HG02571 (cell line): ENCODE data around the gene TNFRSF17.
"Not testable (repeated sequence)": the region's sequence is repeated elsewhere in the genome, so short reads cannot be mapped to it uniquely, and the experiment has no call there.

Experiments
- ATAC-seq: cut with Tn5 transposase; IDR thresholded peaks from one replicate; pipeline ENCODE4 v1.9.1; 2021; ENCODE audit warnings: mild to moderate bottlenecking, moderate library complexity; ENCODE audit not compliant: unreplicated experiment

TNFRSF17 gene

DNA sequence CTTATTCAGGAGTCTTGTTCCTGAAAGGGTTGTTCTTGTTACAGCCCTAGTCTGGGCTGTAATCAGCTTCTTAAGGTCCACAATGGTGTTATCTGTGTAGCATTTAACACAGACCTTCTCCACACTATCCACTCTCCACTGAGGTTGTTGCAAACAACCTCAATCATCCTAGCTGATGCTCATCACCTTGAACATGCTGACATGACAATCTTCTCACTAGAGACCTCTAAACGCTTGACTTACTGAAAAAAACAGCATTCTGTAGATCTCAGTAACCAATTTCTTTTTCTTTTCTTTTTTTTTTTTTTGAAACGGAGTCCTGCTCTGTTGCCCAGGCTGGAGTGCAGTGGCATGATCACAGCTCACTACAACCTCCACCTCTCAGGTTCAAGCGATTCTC is 3.6 kb downstream of the TNFRSF17 start:
- no peak for ATAC-seq

DNA sequence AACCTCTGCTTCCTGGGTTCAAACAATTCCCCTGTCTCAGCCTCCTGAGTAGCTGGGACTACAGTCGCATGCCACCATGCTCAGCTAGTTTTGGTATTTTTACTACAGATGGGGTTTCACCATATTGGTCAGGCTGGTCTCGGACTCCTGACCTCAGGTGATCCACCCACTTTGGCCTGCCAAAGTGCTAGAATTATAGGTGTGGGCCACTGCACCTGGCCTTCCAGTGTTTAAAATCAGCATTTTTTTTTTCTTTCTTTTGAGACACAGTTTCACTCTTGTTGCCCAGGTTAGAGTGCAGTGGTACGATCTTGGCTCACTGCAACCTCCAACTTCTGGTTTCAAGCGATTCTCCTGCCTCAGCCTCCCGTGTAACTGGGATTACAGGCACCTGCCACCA is 5.3 kb downstream of the TNFRSF17 start:
- not testable (repeated sequence) for ATAC-seq

DNA sequence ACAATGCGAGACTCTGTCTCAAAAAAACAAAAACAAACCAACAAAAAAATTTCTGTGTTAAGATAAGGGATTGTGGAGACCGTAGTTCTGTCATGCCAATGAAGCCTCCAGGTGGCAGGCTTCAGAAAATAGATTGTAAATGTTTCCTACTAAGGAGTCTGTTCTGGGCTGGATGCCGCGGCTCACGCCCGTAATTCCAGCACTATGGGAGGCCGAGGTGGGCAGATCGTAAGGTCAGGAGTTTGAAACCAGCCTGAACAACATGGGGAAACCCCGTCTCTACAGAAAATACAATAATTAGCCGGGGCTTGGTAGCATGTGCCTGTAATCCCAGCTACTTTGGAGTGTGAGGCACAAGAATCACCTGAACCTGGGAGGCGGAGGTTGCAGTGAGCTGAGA is 7.1 kb downstream of the TNFRSF17 start:
- no peak for ATAC-seq

DNA sequence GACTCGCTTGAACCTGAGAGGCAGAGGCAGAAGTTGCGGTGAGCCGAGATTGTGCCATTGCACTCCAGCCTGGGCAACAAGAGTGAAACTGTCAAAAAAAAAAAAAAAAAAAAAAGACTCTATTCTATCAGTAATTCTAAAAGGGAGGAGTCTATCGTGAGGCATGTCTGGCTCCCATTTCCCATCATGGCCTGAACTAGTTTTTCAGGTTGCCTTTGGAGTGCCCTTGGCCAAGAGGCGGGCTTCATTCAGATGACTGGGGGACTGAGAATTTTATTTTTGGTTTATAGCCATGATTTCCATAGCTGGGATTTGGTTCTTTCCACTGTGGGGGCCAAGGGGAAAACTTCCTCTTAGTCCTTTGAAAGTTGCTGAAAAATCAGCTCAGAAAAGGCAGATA is 8.1 kb downstream of the TNFRSF17 start:
- ATAC-seq = no peak

DNA sequence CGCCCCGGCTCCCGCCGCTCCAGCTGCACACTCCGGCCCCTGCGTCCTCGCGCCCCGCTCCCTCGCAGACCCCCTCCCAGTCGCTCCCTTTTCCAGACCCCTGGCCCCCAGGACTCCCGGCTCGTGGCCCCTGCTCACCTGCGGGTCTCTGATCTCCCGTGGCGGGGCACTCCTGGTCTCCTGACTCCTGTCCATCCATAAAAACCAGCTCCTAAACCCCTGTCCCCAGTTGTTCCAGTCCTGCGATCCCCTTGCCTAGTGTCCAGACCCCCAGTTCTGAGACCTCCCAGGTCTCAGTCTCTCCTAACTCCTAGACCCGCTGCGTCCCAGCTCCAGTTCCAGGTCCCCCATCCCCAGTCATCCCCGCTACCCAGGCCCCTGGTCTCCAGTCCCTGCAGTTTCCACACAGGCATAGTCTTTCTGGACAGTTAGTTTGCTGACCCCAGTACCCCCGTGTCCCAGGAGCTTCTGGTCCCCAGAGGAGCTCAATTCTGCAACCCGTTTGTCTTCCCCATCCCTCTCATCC is 11.9 kb downstream of the TNFRSF17 start:
- no peak for ATAC-seq

DNA sequence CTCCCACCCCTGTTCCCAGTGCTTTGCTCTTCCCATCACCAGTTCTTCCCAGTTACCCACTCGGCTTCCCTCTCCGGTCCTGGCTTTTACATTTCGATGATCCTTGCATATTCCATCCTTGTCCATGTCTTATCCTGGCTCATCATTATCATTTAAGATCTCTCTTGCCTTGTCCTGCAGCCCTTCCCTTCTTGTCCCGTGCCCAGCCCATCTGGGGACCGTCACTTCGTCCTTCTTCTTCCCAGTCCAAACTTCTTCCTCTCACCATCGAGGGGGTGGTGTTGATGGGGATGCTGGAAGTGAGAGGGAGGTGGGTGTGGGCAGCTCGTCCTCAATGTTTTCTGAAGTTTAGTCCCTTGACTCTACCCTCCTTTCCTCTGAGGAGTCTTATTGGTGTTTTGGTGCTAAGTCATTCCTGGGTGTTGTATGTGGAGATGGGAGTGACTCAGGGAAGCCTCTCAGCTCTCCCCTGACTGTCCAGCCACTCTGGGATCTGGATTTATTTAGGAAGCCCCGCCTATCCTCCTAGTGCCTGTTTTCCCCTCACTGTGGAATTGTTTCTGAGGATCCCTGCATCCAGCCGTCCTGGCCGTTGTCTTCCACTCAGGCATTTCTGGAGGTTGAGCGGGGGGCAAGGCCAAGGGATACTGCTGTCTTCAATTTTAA is 12.5 kb downstream of the TNFRSF17 start:
- ATAC-seq = no peak

DNA sequence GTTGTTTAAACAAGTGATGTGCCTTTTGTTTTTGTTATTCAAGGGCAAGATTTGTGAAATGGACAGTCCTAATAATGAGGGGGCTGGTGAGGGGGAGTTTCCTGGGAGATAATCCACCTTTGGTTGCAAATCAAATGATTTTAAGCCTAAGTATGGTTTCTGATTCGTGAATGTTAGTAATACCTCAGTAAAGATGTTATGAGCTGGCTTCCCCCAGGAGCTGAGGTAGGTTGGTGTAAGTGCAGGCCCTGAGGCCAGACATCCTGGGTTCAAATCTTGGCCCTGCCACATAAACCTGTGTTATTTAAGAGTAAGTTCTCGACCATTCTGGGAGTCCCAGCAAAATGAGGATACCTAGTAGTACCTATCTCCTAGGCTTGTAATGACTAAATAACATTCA is 13.1 kb downstream of the TNFRSF17 start:
- no peak for ATAC-seq

DNA sequence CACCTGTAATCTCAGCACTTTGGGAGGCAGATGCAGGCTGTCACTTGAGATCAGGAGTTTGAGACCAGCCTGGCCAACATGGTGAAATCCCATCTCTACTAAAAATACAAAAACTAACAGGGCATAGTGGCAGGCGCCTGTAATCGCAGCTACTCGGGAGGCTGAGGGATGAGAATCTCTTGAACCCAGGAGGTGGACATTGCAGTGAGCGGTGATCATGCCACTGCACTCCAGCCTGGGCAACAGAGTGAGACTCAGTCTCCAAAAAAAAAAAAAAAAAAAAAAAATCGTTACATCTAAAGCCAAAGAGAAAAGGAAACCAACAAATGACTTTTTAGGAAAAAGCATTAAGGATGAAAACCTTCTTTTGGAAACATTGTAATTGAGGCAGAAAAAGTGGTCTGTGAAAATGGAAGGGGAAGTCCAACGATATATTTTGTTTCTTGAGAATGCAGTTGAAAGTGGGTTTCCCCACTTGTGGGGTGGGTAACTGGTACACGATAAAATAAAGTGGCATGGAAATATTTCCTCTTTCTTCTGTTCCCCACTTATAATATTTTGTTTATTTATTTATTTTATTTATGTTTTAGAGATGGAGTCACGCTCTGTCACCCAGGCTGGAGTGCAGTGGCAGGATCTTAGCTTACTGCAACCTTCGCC is 14.1 kb downstream of the TNFRSF17 start:
- no peak for ATAC-seq

DNA sequence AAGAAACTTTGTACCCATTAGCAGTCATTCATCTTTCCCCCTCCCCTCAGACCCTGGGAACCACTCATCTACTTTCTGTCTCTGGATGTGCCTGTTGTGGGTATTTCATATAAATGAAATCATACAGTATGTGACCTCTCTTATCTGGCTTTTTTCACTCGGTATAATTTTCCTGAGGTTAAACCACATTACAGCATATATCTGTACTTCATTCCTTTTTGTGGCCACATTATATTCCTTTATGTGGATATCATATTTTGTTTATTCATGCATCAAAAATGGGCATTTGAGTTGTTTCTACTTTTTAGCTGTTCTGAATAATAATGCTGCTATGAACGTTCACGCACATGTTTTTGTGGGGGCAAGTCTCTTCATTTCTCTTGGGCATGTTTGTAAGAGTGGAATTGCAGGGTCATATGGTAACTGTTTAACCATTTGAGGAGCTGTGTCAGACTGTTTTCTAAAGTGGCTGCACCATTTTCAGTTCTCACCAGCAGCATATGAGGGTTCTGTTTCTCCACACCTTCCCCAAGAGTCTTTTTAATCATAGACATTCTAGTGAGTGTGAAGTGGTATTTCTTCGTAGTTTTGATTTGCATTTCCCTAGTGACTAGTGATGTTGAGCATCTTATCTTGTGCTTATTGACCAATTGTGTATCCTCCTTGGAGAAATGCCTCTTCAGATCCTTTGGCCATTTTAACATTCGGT is 15.3 kb downstream of the TNFRSF17 start:
- no peak for ATAC-seq

DNA sequence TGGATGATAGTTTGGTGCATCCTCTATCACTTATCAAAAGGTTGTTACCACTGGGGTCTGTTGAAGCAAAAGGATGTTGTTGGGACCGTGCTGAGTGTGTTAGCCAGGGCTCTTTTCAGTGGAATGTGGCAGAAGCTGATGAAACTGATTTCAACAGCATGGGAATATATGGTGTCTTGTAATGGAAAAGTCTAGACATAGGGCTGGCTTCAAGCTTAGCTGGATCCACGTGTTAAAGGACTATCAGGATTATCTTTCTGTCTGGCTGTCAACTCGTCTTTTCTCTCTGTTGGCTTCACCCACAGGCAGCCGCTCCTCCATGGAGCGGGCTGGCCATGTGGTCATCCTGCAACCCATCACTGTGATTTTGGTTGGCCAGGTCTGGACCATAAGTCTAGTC is 20.2 kb downstream of the TNFRSF17 start:
- no peak for ATAC-seq

DNA sequence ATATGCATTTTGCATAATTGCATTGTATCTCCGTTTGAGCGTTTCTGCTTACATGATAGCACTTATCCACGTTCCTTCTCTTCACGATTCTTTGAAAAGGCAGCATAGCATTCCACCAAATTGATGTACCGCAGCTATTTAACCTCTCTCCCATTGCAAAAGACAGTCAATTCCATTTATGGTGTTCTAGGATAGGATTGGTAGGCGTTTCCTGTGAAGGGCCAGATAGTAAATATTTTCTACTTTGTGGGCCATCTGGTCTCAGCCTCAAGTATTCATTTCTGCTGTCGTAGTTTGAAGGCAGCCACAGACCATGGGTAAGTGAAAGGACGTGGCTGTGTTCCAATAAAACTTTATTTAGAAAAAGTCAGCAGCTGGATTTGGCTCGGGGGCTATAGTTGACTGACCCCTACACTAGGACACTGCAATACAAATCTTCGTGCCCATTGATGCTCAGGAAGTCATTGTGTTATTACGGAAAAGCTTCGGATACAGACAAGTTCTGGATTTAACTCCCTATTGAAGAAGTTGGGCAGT is 21.6 kb downstream of the TNFRSF17 start:
- ATAC-seq = no peak

DNA sequence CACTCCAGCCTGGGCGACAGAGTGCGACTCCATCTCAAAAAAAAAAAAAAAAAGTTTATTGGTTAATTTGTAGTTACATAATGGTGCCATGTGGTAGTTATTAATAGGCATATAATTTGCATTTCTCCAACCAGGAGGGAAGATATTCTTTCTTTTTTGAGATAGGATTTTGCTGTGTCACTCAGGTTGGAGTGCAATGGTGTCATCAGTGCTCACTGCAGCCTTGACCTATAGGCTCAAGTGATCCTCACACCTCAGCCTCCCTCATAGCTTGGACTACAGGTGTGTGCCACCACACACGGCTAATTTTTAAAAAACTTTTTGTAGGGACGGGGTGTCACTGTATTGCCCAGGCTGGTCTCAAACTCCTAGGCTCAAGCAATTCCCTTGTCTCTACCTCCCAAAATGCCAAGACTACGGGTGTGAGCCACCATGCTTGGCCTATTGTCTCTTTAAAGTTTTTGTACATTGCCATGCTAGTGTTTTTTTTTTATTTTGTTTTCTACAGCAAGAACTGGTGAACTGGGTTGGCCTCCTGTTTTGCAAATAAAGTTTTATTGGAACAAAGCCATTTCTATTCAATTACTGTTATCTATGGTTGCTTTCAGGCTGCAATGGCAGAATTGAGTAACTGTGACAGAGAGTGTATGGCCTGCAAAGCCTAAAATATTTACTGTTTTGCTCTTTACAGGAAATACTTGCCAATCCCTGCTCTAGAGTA is 23.4 kb downstream of the TNFRSF17 start:
- ATAC-seq = no peak

DNA sequence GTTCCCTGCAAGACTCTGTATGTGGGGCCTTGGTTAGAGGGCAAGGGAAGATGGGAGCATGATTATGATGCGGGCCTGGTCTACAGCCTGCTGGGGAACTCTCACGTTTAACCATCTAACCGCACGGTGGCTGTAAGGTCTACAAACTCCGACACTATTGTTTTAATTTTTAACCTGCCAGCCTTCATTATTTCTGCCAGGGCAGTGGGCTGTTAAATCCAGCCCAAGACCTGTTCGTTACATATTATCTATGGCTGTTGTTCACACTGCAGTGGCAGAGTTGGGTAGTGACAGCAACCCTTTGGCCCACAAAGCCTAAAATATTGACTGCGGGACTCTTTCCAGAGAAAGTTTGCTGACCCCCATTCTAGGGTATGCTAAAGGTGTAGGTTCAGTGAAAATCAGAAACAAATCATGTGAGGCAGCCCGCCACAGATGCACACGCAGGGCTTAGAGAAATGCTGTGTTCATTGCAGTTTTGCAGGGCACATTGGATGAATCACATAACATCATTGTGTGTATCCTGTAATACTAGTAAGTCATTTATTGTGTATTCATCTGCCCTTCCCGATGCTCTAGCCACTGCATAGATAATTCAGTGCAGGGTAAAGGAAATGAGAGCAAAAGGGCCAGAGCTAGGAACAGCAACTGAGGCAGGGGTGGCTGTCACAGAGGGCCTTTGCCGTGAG is 25.8 kb downstream of the TNFRSF17 start:
- ATAC-seq = no peak

DNA sequence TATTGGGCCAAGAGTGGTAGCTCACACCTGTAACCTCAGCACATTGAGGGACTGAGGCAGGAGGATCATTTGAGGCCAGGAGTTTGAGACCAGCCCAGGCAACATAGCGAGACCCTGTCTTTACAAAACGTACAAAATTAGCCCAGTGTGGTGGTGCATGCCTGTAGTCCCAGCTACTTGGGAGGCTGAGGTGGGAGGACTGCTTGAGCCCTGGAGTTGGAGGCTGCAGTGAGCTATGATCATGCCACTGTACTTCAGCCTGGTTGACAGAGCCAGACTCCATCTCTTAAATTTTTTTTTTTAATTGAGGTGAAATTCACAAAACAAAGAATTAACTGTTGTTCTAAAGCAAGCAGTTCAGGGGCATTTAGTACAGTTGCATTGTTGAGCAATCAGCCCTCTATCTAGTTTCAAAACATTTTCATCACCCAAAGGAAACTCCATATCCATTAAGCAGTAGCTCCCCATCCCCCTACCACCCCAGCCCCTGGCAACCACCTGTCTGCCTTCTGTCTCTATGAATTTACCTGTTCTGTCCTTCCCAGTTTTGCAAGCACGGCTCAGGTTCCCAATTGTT is 27.1 kb downstream of the TNFRSF17 start:
- ATAC-seq = no peak

DNA sequence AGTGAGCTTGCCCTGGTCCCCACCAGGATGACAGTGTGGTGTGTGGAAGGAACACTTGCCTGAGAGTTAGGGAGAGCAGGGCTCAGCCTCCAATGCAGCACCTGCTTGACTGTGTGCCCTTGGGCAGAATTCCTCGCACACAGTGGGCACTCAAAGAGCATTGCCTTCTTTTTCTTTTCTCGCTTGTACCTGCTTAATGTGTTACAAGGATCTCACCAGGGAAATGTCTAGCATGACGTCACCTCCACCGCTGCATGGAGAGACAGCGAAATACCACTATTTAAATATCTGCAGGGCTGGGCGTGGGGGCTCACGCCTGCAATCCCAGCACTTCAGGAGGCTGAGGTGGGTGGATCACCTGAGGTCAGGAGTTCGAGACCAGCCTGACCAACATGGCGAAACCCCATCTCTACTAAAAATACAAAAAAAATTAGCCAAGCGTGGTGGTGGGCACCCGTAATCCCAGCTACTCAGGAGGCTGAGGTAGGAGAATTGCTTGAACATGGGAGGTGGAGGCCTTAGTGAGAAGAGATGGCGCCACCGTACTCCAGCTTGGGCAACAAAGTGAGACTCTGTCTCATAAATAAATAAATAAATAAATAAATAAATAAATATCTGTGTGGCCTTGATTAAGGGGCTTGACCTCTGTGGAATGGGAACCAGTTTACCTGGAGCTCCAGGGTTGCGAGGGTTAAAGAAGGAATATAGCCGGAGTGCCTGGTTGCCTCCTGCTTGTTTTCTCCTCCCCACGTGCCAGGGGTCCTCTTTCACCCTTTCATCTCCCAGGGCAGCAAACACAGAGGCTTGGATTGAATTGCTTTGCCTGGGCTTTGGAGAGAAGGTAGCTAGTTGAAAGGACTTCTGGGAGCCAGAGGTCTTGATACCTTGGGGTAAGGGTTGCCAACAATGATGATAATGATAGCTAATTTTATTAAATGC is 27.8 kb downstream of the TNFRSF17 start:
- no peak for ATAC-seq

DNA sequence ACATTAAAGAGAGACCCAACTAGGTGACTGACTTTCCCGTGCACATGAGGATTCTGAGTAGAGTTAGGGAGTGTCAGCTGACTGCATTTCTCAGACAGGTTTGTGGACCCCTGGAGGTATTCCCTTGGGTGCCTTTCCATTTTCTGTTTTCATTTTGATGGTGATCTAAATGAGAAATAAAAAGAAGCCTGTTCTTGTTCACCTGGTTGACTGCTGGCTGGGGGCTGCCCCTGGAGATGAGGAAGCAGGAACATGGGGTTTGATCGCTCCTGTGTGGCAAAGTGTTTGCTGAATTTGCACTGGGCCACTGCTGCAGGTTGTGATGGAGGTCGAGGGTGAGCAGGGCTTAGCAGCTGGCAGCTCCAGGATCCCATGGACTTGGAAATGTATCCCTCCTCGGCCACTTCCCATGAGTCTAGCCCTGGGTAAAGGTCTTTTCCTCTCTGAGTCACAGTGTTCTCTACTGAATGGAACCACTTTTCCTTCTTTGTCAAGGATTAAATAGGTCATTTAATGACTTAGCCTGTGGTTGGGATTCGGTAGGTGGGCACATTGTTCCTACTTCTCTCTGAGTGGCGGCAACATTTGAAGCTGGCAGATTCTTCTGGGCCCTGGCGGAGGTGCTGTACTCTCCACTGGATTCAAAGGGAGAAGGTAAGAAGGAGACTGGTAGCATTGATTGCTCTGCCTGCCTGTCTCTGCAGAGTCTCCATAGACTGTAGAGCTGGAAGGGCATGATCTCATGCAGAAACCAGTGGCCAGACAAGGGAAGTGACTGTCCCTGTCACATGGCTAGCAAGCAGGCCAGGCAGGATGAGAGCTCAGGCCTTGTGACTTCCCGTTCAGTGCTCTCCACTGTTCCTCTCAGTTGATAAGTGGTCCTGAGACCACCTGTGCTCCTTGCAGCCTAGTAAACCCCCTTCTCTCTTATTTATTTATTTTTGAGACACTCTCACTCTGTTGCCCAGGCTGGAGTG is 29.4 kb downstream of the TNFRSF17 start:
- ATAC-seq = no peak

DNA sequence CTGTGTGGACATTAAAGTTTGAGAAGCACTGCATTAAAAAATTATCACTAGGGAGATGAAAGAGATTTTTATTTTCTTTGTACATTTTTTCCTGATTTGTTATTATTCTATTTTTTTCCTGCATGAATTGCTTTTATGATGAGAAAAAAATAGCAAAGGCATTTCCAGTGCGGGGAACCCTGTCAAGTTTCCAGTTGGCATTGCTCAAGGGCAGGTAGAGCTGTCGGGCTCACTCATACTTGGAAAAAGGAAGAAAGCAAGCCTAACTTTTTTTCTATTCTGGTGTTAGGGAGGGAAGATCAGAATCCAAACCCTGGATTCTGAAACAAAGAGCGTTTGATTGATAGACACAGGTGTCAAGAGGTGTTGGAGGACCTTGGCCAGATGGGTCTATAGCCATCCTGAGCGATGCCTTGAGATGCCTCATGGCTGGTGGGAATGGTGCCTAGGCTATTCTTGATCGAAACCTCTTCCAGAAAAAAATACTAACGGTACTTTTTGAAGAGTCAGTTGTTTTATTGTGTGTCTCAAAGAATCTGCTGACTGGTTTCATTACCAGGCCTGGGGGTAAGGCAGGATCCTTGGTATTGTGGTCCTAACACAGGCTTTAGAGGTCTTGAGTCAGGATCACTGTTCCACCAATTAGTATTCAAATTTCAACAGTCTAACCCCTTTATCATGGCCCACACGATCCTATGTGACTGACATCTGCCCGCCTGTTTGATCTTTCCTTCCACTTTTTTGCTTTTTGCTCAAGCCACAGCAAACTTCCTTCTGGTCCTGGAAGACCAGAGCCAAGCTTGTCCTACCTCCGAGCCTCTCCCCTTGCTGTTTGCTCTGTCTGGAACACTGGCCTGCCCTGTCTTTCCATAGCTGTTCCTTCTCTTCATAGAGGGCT is 31.7 kb downstream of the TNFRSF17 start:
- no peak for ATAC-seq
